GM12878 (cell line): ENCODE data around the gene MYH9. TPM values are rescaled to one million over a fixed set of nuclear protein-coding genes. Genes with fewer than 3 reads are reported as not detected.

ENCODE experiments used
- ATAC-seq: fragments of 200-7000 bp; cut with Tn5 transposase; 3 replicates; pipeline ENCODE4 v1.9.1; 2020; ENCODE audit warnings: mild to moderate bottlenecking, moderate library complexity
- BruUV-seq: library from RNA; stranded (reverse); fragments of 400-500 nt; replicated peaks from 2 replicates; lab custom pipeline; 2021; lab: Mats Ljungman, UMichigan
- CTCF ChIA-PET: fragments of 300-600 bp; sonication (Branson Sonifier 250); formaldehyde crosslinking; extraction: SDS; loops from one replicate; lab custom pipeline; 2021; ENCODE audit warnings: inconsistent platforms; lab: Yijun Ruan, JAX
- POLR2A ChIA-PET: fragments of 350-600 bp; formaldehyde crosslinking; extraction: SDS; loops from one replicate; lab custom pipeline; 2021; ENCODE audit warnings: inconsistent platforms; lab: Charles Lee
- RAD21 ChIA-PET: fragments of 300-600 bp; sonication (Branson Sonifier 250); formaldehyde crosslinking; loops from one replicate; lab custom pipeline; 2023; ENCODE audit warnings: antibody characterized with exemption; ENCODE audit not compliant: unreplicated experiment; lab: Charles Lee
- SMC1A ChIA-PET: fragments of 300-600 bp; sonication (Branson Sonifier 250); formaldehyde crosslinking; loops from one replicate; lab custom pipeline; 2023; ENCODE audit not compliant: unreplicated experiment, uncharacterized antibody; lab: Charles Lee
- DNase-seq: peaks from one replicate; pipeline ENCODE4 v3.0.0-alpha.2; 2011; ENCODE audit warnings: low read depth, low spot score
- FAIRE-seq: peaks from 3 replicates; lab custom pipeline; 2011; peaks lifted over from hg19 to GRCh38; lab: Jason Lieb, UNC
- H2AFZ ChIP-seq: 2 replicates; pipeline ENCODE4 v1.6.0; 2011; ENCODE audit warnings: low read depth, low read length, control low read depth; ENCODE audit not compliant: control insufficient read depth
- H3K27ac ChIP-seq: 2 replicates; pipeline ENCODE4 v1.5.1; 2011; ENCODE audit warnings: control low read depth; ENCODE audit not compliant: control insufficient read depth, insufficient read depth
- H3K27me3 ChIP-seq, 2 experiments: replicated peaks in 1 of 2; 2 replicates each; pipeline versions ENCODE4 v1.6.0 to v1.6.1; 2011; ENCODE audit warnings: low read length in 1 of 2; ENCODE audit not compliant: control insufficient read depth in 2 of 2, insufficient read depth in 2 of 2
- H3K36me3 ChIP-seq, 2 experiments: 2 replicates each; pipeline ENCODE4 v1.5.1; 2011; ENCODE audit warnings: low read length in 1 of 2; ENCODE audit not compliant: control insufficient read depth in 2 of 2, insufficient read depth in 2 of 2
- H3K4me1 ChIP-seq: 2 replicates; pipeline ENCODE4 v1.6.1; 2011; ENCODE audit warnings: mild to moderate bottlenecking, low read length, moderate library complexity, mixed read lengths; ENCODE audit not compliant: control insufficient read depth, insufficient read depth
- H3K4me2 ChIP-seq: 2 replicates; pipeline ENCODE4 v1.6.0; 2011; ENCODE audit warnings: control low read depth; ENCODE audit not compliant: control insufficient read depth, insufficient read depth
- H3K4me3 ChIP-seq: fragments of 200-600 bp; sonication (generic); 2 replicates; pipeline ENCODE4 v1.5.1; 2016
- H3K79me2 ChIP-seq: 2 replicates; pipeline ENCODE4 v1.6.0; 2011; ENCODE audit warnings: low read length; ENCODE audit not compliant: control insufficient read depth, insufficient read depth
- H3K9ac ChIP-seq: 2 replicates; pipeline ENCODE4 v1.8.0; 2011; ENCODE audit warnings: low read length, control low read depth, mixed read lengths; ENCODE audit not compliant: control insufficient read depth, insufficient read depth
- H3K9me3 ChIP-seq: replicated peaks from 3 replicates; pipeline ENCODE4 v1.5.1; 2011; ENCODE audit warnings: mild to moderate bottlenecking, low read length; ENCODE audit not compliant: control insufficient read depth, insufficient read depth
- H4K20me1 ChIP-seq: 2 replicates; pipeline ENCODE4 v1.6.0; 2011; ENCODE audit not compliant: control insufficient read depth, insufficient read depth
- BHLHE40 ChIP-seq, 2 experiments: fragments of 450-650 bp in 1 of 2; IDR thresholded peaks; 2 replicates each; pipeline ENCODE4 v1.6.1; 2011 to 2017; ENCODE audit warnings: low read depth in 2 of 2, borderline replicate concordance in 1 of 2, improper control_type of control experiment in 1 of 2, low read length in 1 of 2, mild to moderate bottlenecking in 1 of 2
- HCFC1 ChIP-seq: fragments of 150-350 bp; IDR thresholded peaks from 2 replicates; pipeline ENCODE4 v1.6.1; 2014; ENCODE audit warnings: low read length
- HDGF ChIP-seq: fragments of 450-650 bp; IDR thresholded peaks from 2 replicates; pipeline ENCODE4 v1.6.1; 2016; ENCODE audit warnings: antibody characterized with exemption
- JUND ChIP-seq: IDR thresholded peaks from 2 replicates; pipeline ENCODE4 v1.6.1; 2012; ENCODE audit warnings: low read depth, mild to moderate bottlenecking, low read length, improper control_type of control experiment, moderate library complexity
- KLF5 ChIP-seq: fragments of 450-650 bp; IDR thresholded peaks from 2 replicates; pipeline ENCODE4 v1.6.1; 2014; ENCODE audit warnings: mild to moderate bottlenecking; ENCODE audit not compliant: partially characterized antibody
- MXI1 ChIP-seq: fragments of 150-350 bp; IDR thresholded peaks from 2 replicates; pipeline ENCODE4 v1.6.1; 2011; ENCODE audit warnings: low read depth, mild to moderate bottlenecking, inconsistent platforms, low read length, improper control_type of control experiment
- PAX5 ChIP-seq: IDR thresholded peaks from 2 replicates; pipeline ENCODE4 v1.6.1; 2011; ENCODE audit warnings: low read depth, low read length, borderline replicate concordance
- POLR2AphosphoS5 ChIP-seq: IDR thresholded peaks from 2 replicates; pipeline ENCODE4 v1.6.1; 2011; ENCODE audit warnings: mild to moderate bottlenecking, low read length, inconsistent platforms
- POU2F2 ChIP-seq: IDR thresholded peaks from 3 replicates; pipeline ENCODE4 v1.6.1; 2011; ENCODE audit warnings: low read depth, mild to moderate bottlenecking, low read length, borderline replicate concordance
- RFX5 ChIP-seq: IDR thresholded peaks from 2 replicates; pipeline ENCODE4 v1.6.1; 2011; ENCODE audit warnings: low read depth, low read length, improper control_type of control experiment
- TCF3 ChIP-seq: IDR thresholded peaks from 2 replicates; pipeline ENCODE4 v1.6.1; 2012; ENCODE audit warnings: low read depth, mild to moderate bottlenecking, low read length, borderline replicate concordance; ENCODE audit not compliant: insufficient read depth
- TCF7 ChIP-seq: IDR thresholded peaks from 2 replicates; pipeline ENCODE4 v1.6.1; 2014; ENCODE audit warnings: antibody characterized with exemption, borderline replicate concordance
- WRNIP1 ChIP-seq: IDR thresholded peaks from 2 replicates; pipeline ENCODE4 v1.6.1; 2011; ENCODE audit warnings: low read depth, low read length, improper control_type of control experiment, borderline replicate concordance
- WGBS: methylation state at CpG from one replicate; pipeline ENCODE4 v1.1.6; 2016; ENCODE audit warnings: low lambda C conversion rate; ENCODE audit not compliant: insufficient replicate concordance, insufficient coverage; ENCODE audit errors: missing lambda C conversion rate; 5-methylcytosine and 5-hydroxymethylcytosine counted together
- in situ Hi-C: fragments of 300-500 bp; cut with MboI; formaldehyde crosslinking; loops from 9 replicates; pipeline ENCODE4 v1.14.3; 2018; ENCODE audit warnings: mixed read lengths
- intact Hi-C: fragments of 100-400 bp; cut with micrococcal nuclease; formaldehyde crosslinking; loops from one replicate; pipeline ENCODE4 v1.14.2; 2022; ENCODE audit not compliant: unreplicated experiment
- polyA plus RNA-seq, 11 experiments: library from polyadenylated mRNA; depleted of rRNA in 4 of 11; unstranded in 6 of 11; stranded (reverse) in 5 of 11; fragments of >200 nt; fragmentation: Nextera tagmentation in 4 of 11; fragmentation: Illumina TruSeq in 1 of 11; extraction: Ambion mirVana in 4 of 11; extraction: Trizol in 1 of 11; gene quantifications; 1 replicate in 1 of 11; 2 replicates in 10 of 11; pipeline versions ENCODE4 v1.2.1 to v1.2.3, GENCODE V29; 2011 to 2016; ENCODE audit warnings: inconsistent platforms in 2 of 11, missing spikeins in 2 of 11, low read depth in 1 of 11
- total RNA-seq, 4 experiments: library from RNA; depleted of rRNA in 3 of 4; stranded (reverse); fragments of >200 nt in 3 of 4; fragmentation: Illumina TruSeq in 1 of 4; extraction: Trizol in 1 of 4; gene quantifications; 2 replicates each; pipeline versions ENCODE4 v1.2.1 to v1.2.3, GENCODE V29; 2013 to 2021
- TF ChIP-seq, protein P1 (sequence below): fragments of 450-650 bp; IDR thresholded peaks from 2 replicates; pipeline ENCODE4 v1.6.1; 2017; ENCODE audit warnings: mild to moderate bottlenecking, moderate library complexity
- TF ChIP-seq, protein P2 (sequence below): IDR thresholded peaks from 2 replicates; pipeline ENCODE4 v1.6.1; 2011; ENCODE audit warnings: low read depth, low read length, improper control_type of control experiment, borderline replicate concordance
- TF ChIP-seq, protein P3 (sequence below): IDR thresholded peaks from 2 replicates; pipeline ENCODE4 v1.6.1; 2012; ENCODE audit warnings: low read length, inconsistent platforms

The MYH9 gene
- total and polyA plus RNA-seq, 10 of the 15 experiments (the other 5 are each of a cell fraction or from before 2014, with no cell fraction given), result 5.1 to 525 (median 145) TPM

- DNase-seq (peak; percentile 75), FAIRE-seq (peak; percentile 92), ATAC-seq (peak; percentile 98)
- H3K4me3 ChIP-seq, result peak within 1 kb of the TSS; percentile 96
- peak within 1 kb of the TSS; percentile 79 for H3K27ac ChIP-seq
- RAD21 ChIA-PET, result interaction anchor here (0.7 to 4.7 kb wide), 13 partner anchors 14 to 242 kb away, joined by 3 to 100 read pairs (median 6); partner anchors contain the start of genes APOL1, APOL3 and APOL4
- in situ Hi-C loops (no loop called here), intact Hi-C loops (loop anchor here (5.0 kb wide), 1 partner anchor 38 kb away; no protein-coding TSS in a partner anchor)
- H2AFZ ChIP-seq, result peak within 1 kb of the TSS; percentile 92
- H3K36me3 ChIP-seq, result peaks cover 0 to 10% of the 10 kb centered on the region in 2 experiments; a peak in 1 of 4 replicates
- H4K20me1 ChIP-seq, result no peaks in the 10 kb centered on the region
- no peaks in the 10 kb centered on the region; the same call in 2 of the 3 replicates for H3K9me3 ChIP-seq
- POLR2A ChIA-PET, result interaction anchor here (0.8 to 7.7 kb wide), 6 partner anchors 8 to 242 kb away, joined by 3 to 99 read pairs (median 5); partner anchors contain the start of genes APOL1 and TXN2
- H3K79me2 ChIP-seq, result peaks cover 43% of the 10 kb centered on the region
- H3K9ac ChIP-seq, result peak within 1 kb of the TSS; percentile 65
- peaks cover 23% of the 10 kb centered on the region for H3K4me1 ChIP-seq
- peak within 1 kb of the TSS; percentile 88 for H3K4me2 ChIP-seq
- CTCF ChIA-PET, result interaction anchor here (0.5 to 8.0 kb wide), 29 partner anchors 8 to 299 kb away, joined by 3 to 153 read pairs (median 4); partner anchors contain the start of gene APOL1
- H3K27me3 ChIP-seq, result no peaks in the 10 kb centered on the region
- 21% methylated on average over 13 of the region's 13 CpGs for WGBS
- BruUV-seq, result no TSS peak
- SMC1A ChIA-PET, result interaction anchor here (0.9 to 9.5 kb wide), 15 partner anchors 11 to 140 kb away, joined by 3 to 165 read pairs (median 6); partner anchors contain the start of genes APOL1 and APOL3
- TF ChIP-seq KLF5 (no peak), PAX5 (peak; percentile 31; the same call in 1 of the 2 replicates), HDGF (0 out of 2 replicates have a peak, but pooled peaks have one; percentile 55), TCF7 (no peak), WRNIP1 (0 out of 2 replicates have a peak, but pooled peaks have one; percentile 31), HCFC1 (peak; percentile 51; the same call in 1 of the 2 replicates), JUND (no peak), POLR2AphosphoS5 (peak; percentile 74), TCF3 (peak; percentile 70; the same call in 1 of the 2 replicates), RFX5 (peak; percentile 25; the same call in 1 of the 2 replicates), POU2F2 (peak; percentile 38; the same call in 1 of the 3 replicates), MXI1 (peak; percentile 84), BHLHE40 (IDR thresholded peaks at IDR 0.05; ENCODE audit: borderline replicate concordance in 1 of 2, low read depth in 2 of 2, low read length in 1 of 2) (peak; percentile 69 to 78; a peak in 2 of 4 replicates)
- TF ChIP-seq, protein P1, sequence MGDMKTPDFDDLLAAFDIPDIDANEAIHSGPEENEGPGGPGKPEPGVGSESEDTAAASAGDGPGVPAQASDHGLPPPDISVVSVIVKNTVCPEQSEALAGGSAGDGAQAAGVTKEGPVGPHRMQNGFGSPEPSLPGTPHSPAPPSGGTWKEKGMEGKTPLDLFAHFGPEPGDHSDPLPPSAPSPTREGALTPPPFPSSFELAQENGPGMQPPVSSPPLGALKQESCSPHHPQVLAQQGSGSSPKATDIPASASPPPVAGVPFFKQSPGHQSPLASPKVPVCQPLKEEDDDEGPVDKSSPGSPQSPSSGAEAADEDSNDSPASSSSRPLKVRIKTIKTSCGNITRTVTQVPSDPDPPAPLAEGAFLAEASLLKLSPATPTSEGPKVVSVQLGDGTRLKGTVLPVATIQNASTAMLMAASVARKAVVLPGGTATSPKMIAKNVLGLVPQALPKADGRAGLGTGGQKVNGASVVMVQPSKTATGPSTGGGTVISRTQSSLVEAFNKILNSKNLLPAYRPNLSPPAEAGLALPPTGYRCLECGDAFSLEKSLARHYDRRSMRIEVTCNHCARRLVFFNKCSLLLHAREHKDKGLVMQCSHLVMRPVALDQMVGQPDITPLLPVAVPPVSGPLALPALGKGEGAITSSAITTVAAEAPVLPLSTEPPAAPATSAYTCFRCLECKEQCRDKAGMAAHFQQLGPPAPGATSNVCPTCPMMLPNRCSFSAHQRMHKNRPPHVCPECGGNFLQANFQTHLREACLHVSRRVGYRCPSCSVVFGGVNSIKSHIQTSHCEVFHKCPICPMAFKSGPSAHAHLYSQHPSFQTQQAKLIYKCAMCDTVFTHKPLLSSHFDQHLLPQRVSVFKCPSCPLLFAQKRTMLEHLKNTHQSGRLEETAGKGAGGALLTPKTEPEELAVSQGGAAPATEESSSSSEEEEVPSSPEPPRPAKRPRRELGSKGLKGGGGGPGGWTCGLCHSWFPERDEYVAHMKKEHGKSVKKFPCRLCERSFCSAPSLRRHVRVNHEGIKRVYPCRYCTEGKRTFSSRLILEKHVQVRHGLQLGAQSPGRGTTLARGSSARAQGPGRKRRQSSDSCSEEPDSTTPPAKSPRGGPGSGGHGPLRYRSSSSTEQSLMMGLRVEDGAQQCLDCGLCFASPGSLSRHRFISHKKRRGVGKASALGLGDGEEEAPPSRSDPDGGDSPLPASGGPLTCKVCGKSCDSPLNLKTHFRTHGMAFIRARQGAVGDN, result peak; percentile 79
- TF ChIP-seq, protein P2, sequence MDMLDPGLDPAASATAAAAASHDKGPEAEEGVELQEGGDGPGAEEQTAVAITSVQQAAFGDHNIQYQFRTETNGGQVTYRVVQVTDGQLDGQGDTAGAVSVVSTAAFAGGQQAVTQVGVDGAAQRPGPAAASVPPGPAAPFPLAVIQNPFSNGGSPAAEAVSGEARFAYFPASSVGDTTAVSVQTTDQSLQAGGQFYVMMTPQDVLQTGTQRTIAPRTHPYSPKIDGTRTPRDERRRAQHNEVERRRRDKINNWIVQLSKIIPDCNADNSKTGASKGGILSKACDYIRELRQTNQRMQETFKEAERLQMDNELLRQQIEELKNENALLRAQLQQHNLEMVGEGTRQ, result peak; percentile 2; the same call in 1 of the 2 replicates
- TF ChIP-seq, protein P3, sequence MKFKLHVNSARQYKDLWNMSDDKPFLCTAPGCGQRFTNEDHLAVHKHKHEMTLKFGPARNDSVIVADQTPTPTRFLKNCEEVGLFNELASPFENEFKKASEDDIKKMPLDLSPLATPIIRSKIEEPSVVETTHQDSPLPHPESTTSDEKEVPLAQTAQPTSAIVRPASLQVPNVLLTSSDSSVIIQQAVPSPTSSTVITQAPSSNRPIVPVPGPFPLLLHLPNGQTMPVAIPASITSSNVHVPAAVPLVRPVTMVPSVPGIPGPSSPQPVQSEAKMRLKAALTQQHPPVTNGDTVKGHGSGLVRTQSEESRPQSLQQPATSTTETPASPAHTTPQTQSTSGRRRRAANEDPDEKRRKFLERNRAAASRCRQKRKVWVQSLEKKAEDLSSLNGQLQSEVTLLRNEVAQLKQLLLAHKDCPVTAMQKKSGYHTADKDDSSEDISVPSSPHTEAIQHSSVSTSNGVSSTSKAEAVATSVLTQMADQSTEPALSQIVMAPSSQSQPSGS, result no peak
Measured at GRCh38 chr22:36239401-36240171, 148.2 kb downstream of the MYH9 start, which contains the start of gene APOL2. TSS of gene APOL2 (minus strand) at chr22:36239527. CDS start at chr22:36233162, 6,365 bp downstream.
